Chondrocyte (in vitro differentiated cells): ENCODE measurements around the gene CYP51A1. TPM values are rescaled to one million over a fixed set of nuclear protein-coding genes. Genes with fewer than 3 reads are reported as not detected.
"Not testable (repeated sequence)": the region's sequence is repeated elsewhere in the genome, so short reads cannot be mapped to it uniquely, and the experiment has no call there.

Source experiments
- DNase-seq: peaks from one replicate; pipeline ENCODE4 v3.0.0; 2021; ENCODE audit warnings: mixed read lengths, low spot score
- H3K27ac Mint-ChIP-seq: one replicate; pipeline ENCODE4 v1.8.0; 2021; ENCODE audit warnings: mild to moderate bottlenecking, moderate library complexity, mixed read lengths; ENCODE audit not compliant: unreplicated experiment
- H3K27me3 Mint-ChIP-seq: 2 replicates; pipeline ENCODE4 v1.8.0; 2021; ENCODE audit warnings: low read depth, mixed read lengths
- H3K36me3 Mint-ChIP-seq: 2 replicates; pipeline ENCODE4 v1.8.0; 2021; ENCODE audit warnings: low read depth, mixed read lengths
- H3K4me1 Mint-ChIP-seq: 2 replicates; pipeline ENCODE4 v1.8.0; 2021; ENCODE audit warnings: low read depth, mild to moderate bottlenecking, mixed read lengths
- H3K4me3 Mint-ChIP-seq: one replicate; pipeline ENCODE4 v1.8.0; 2021; ENCODE audit warnings: mild to moderate bottlenecking, moderate library complexity, mixed read lengths; ENCODE audit not compliant: unreplicated experiment
- H3K9me3 Mint-ChIP-seq: 2 replicates; pipeline ENCODE4 v1.8.0; 2021; ENCODE audit warnings: low read depth, mixed read lengths
- long read RNA-seq: library from polyadenylated mRNA; stranded (forward); transcript quantifications from one replicate; pipeline ENCODE4 v2.0.0, GENCODE V29; 2021
- total RNA-seq: library from RNA; stranded (reverse); gene quantifications from 3 replicates; pipeline ENCODE4 v1.2.1, GENCODE V29; 2021
- TF ChIP-seq, protein P1 (sequence below): fragments of 200-600 bp; sonication (generic); IDR thresholded peaks from 2 replicates; pipeline ENCODE4 v1.5.0; 2021; ENCODE audit warnings: antibody characterized with exemption, mild to moderate bottlenecking, moderate library complexity

The CYP51A1 gene
- 60.1 to 87.6 TPM (median 85.5 TPM) in 3 replicates for total RNA-seq
- long read RNA-seq, transcript CYP51A1-201 (10 exons, 3,210 nt): major isoform, 268 of 295 reads
- long read RNA-seq, transcript CYP51A1-203 (10 exons, 1,729 nt): minor isoform, 16 of 295 reads
- long read RNA-seq, partial matches to known transcripts: 1 of 295 reads
- long read RNA-seq, other reads (novel, unspliced or antisense): 8 of 295 reads

- H3K4me1 Mint-ChIP-seq: peaks cover 41% of the 10 kb centered on the region
Observed at GRCh38 chr7:92134271-92135051, at the start of gene CYP51A1. Gene CYP51A1 (minus strand): TSS chr7:92134477. CDS start chr7:92134364, 113 bp downstream.

GRCh38 chr7:92178928-92179924 lies 44.9 kb upstream of the CYP51A1 start, which contains the start of gene LRRD1:
Gene LRRD1 (minus strand): TSS chr7:92179142. CDS start chr7:92165202, 13,940 bp downstream.
- H3K4me1 Mint-ChIP-seq: peaks cover 14% of the 10 kb centered on the region
- peaks cover 5% of the 10 kb centered on the region for H3K36me3 Mint-ChIP-seq
- no peaks in the 10 kb centered on the region for H3K27me3 Mint-ChIP-seq
- TF ChIP-seq, protein P1, sequence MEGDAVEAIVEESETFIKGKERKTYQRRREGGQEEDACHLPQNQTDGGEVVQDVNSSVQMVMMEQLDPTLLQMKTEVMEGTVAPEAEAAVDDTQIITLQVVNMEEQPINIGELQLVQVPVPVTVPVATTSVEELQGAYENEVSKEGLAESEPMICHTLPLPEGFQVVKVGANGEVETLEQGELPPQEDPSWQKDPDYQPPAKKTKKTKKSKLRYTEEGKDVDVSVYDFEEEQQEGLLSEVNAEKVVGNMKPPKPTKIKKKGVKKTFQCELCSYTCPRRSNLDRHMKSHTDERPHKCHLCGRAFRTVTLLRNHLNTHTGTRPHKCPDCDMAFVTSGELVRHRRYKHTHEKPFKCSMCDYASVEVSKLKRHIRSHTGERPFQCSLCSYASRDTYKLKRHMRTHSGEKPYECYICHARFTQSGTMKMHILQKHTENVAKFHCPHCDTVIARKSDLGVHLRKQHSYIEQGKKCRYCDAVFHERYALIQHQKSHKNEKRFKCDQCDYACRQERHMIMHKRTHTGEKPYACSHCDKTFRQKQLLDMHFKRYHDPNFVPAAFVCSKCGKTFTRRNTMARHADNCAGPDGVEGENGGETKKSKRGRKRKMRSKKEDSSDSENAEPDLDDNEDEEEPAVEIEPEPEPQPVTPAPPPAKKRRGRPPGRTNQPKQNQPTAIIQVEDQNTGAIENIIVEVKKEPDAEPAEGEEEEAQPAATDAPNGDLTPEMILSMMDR: peak; percentile 95
- peak within 1 kb of the TSS; percentile 12 for H3K27ac Mint-ChIP-seq
- H3K9me3 Mint-ChIP-seq: peaks cover 15% of the 10 kb centered on the region
- H3K4me3 Mint-ChIP-seq: peak within 1 kb of the TSS; percentile 63
- DNase-seq: peak; percentile 94

More at GRCh38 chr7:92134271-92135051, at the start of gene CYP51A1:
- Mint-ChIP-seq H3K27ac (peak within 1 kb of the TSS; percentile 100), H3K4me3 (peak within 1 kb of the TSS; percentile 99), H3K36me3 (peaks cover 10% of the 10 kb centered on the region), H3K9me3 (peaks cover 3% of the 10 kb centered on the region), H3K27me3 (no peaks in the 10 kb centered on the region)
- DNase-seq: peak; percentile 96
- TF ChIP-seq, protein P1: peak; percentile 41

- H3K9me3 Mint-ChIP-seq: peaks cover 10% of the 10 kb centered on the region
- TF ChIP-seq, protein P1: no peak
- H3K27ac Mint-ChIP-seq: no peak overlapping the region
- H3K4me1 Mint-ChIP-seq: peaks cover 14% of the 10 kb centered on the region
- H3K4me3 Mint-ChIP-seq: no peak overlapping the region
- no peaks in the 10 kb centered on the region for H3K27me3 Mint-ChIP-seq
- H3K36me3 Mint-ChIP-seq: peaks cover 2% of the 10 kb centered on the region
- no peak for DNase-seq
Observed at GRCh38 chr7:92177362-92177761, 43.1 kb upstream of the CYP51A1 start.

DNA sequence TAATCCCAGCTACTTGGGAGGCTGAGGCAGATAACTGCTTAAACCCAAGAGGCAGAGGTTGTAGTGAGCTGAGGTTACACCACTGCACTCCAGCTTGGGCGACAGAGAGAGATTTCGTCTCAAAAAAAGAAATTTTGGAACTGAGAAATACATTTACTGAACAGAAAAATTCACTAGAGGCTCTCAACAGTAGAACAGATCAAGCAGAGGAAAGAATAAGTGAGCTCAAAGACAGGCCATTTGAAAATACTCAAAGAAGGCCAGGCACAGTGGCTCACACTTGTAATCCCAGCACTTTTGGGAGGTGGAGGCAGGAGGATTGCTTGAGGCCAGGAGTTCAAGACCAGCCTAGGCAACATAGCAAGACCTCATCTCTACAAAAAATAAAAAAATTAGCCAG lies 35.3 kb upstream of the CYP51A1 start:
- H3K27ac Mint-ChIP-seq, DNase-seq, H3K27me3 Mint-ChIP-seq, H3K4me3 Mint-ChIP-seq, H3K4me1 Mint-ChIP-seq, H3K36me3 Mint-ChIP-seq: not testable (repeated sequence)
- peaks cover 13% of the 10 kb centered on the region for H3K9me3 Mint-ChIP-seq

- no peak overlapping the region for H3K27ac Mint-ChIP-seq
- no peaks in the 10 kb centered on the region for H3K9me3 Mint-ChIP-seq
- peaks cover 4% of the 10 kb centered on the region for H3K27me3 Mint-ChIP-seq
- H3K36me3 Mint-ChIP-seq: peaks cover 4% of the 10 kb centered on the region
- H3K4me1 Mint-ChIP-seq: peaks cover 3% of the 10 kb centered on the region
- TF ChIP-seq, protein P1: no peak
- no peak overlapping the region for H3K4me3 Mint-ChIP-seq
- no peak for DNase-seq
Observed at GRCh38 chr7:92161271-92161670, 27.0 kb upstream of the CYP51A1 start.
